Activated CD8-positive, alpha-beta T cell treated with anti-CD3 and anti-CD28 coated beads, Interleukin-2, amount 10 ng/mL, durations not matched to agents 7 days and 5 days (primary cell): ENCODE measurements around the gene PUM2. TPM values are rescaled to one million over a fixed set of nuclear protein-coding genes. Genes with fewer than 3 reads are reported as not detected.
A peak's percentile ranks its signal among the peaks of the same experiment; 100 is the strongest.

Experiments
- ATAC-seq: fragments of 150-1000 bp; cut with Tn5 transposase; one replicate; pipeline ENCODE4 v1.10.0; 2021; ENCODE audit warnings: moderate library complexity
- CTCF ChIA-PET: fragments of 350-600 bp; sonication (Branson Sonifier 250); formaldehyde crosslinking; loops from one replicate; lab custom pipeline; 2021; ENCODE audit warnings: antibody characterized with exemption; lab: Charles Lee
- POLR2A ChIA-PET: fragments of 350-600 bp; sonication (Branson Sonifier 250); formaldehyde crosslinking; loops from one replicate; lab custom pipeline; 2021; ENCODE audit warnings: antibody characterized with exemption; lab: Charles Lee
- DNase-seq: peaks from one replicate; pipeline ENCODE4 v3.0.0-alpha.2; 2020
- H3K27ac Mint-ChIP-seq: one replicate; pipeline ENCODE4 v1.8.0; 2021; ENCODE audit warnings: mild to moderate bottlenecking, mixed read lengths
- H3K27me3 Mint-ChIP-seq: one replicate; pipeline ENCODE4 v1.8.0; 2021; ENCODE audit warnings: low read depth, mixed read lengths
- H3K36me3 Mint-ChIP-seq: one replicate; pipeline ENCODE4 v1.8.0; 2021; ENCODE audit warnings: low read depth, mixed read lengths
- H3K4me1 Mint-ChIP-seq: one replicate; pipeline ENCODE4 v1.8.0; 2021; ENCODE audit warnings: low read depth, mixed read lengths
- H3K4me3 Mint-ChIP-seq: one replicate; pipeline ENCODE4 v1.8.0; 2021; ENCODE audit warnings: mild to moderate bottlenecking, mixed read lengths
- H3K9me3 Mint-ChIP-seq: one replicate; pipeline ENCODE4 v1.8.0; 2022; ENCODE audit warnings: mixed read lengths; ENCODE audit not compliant: insufficient read depth
- total RNA-seq, 2 experiments: library from RNA; stranded (reverse); gene quantifications; one replicate each; pipeline ENCODE4 v1.2.3, GENCODE V29; 2021

PUM2 gene
- total RNA-seq, 2 experiments from 2014 or later, result 123 to 129 TPM

- H3K4me3 Mint-ChIP-seq, result no peak overlapping the region
- H3K27ac Mint-ChIP-seq, result no peak overlapping the region
- POLR2A ChIA-PET, result interaction anchor here (2.7 kb wide), 1 partner anchor 11 kb away, joined by 16 read pairs; no protein-coding TSS in a partner anchor
- H3K36me3 Mint-ChIP-seq, result peaks cover 11% of the 10 kb centered on the region
- H3K4me1 Mint-ChIP-seq, result peaks cover 9% of the 10 kb centered on the region
- ATAC-seq (no peak), DNase-seq (no peak)
- no peaks in the 10 kb centered on the region for H3K27me3 Mint-ChIP-seq
- CTCF ChIA-PET, result interaction anchor here (0.8 to 2.8 kb wide), 8 partner anchors 12 to 87 kb away, joined by 3 to 16 read pairs (median 5); no protein-coding TSS in a partner anchor
- H3K9me3 Mint-ChIP-seq, result no peaks in the 10 kb centered on the region
Observed at GRCh38 chr2:20353241-20353992, 2.8 kb upstream of the PUM2 start.

DNA sequence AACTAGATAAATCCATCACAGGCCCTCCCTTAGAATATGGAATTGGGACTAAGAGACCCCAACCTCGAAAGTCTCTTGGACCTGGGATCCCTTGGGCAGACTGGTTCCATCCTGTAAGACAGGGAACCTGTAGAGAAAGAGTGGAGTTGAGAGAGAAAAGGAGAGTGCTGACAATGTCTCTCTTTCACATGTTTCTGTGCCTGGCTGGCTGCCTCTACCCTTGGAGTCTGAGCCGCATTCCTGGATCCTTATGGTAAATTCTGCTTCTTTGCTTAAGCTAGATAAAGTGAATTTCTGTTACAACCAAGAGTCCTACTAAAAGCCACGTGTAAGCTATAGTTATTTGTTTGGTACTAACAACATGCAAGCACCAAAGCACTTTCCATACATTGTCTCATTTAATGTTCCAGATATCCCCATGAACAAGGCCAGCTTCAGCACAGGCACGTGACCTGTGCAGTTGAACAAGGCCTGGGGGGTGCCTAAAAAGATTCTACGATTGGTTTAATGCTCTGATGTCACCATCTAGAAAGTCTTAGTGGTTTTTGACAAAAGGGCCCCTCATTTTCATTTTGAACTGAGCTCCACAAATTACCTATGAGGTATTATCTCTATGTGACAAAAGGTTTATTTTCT, 2.1 kb upstream of the PUM2 start:
- ChIA-PET POLR2A (interaction anchor here (1.6 to 2.7 kb wide), 3 partner anchors 12 to 298 kb away, joined by 6 to 16 read pairs (median 10); partner anchors contain the start of genes HS1BP3 and RHOB), CTCF (interaction anchor here (0.8 to 2.8 kb wide), 8 partner anchors 12 to 88 kb away, joined by 3 to 16 read pairs (median 5); no protein-coding TSS in a partner anchor)
- DNase-seq, result no peak
- H3K4me1 Mint-ChIP-seq, result peaks cover 13% of the 10 kb centered on the region
- no peak overlapping the region for H3K4me3 Mint-ChIP-seq
- H3K9me3 Mint-ChIP-seq, result no peaks in the 10 kb centered on the region
- ATAC-seq, result no peak
- H3K36me3 Mint-ChIP-seq, result peaks cover 15% of the 10 kb centered on the region
- no peak overlapping the region for H3K27ac Mint-ChIP-seq
- no peaks in the 10 kb centered on the region for H3K27me3 Mint-ChIP-seq

- ChIA-PET CTCF (interaction anchor here (1.0 to 2.8 kb wide), 8 partner anchors 13 to 126 kb away, joined by 3 to 16 read pairs (median 6); no protein-coding TSS in a partner anchor), POLR2A (interaction anchor here (1.3 to 2.7 kb wide), 4 partner anchors 13 to 299 kb away, joined by 5 to 16 read pairs (median 8); partner anchors contain the start of genes HS1BP3 and RHOB)
- no peaks in the 10 kb centered on the region for H3K27me3 Mint-ChIP-seq
- H3K36me3 Mint-ChIP-seq, result peaks cover 17% of the 10 kb centered on the region
- H3K27ac Mint-ChIP-seq, result no peak overlapping the region
- H3K4me1 Mint-ChIP-seq, result peaks cover 17% of the 10 kb centered on the region
- no peaks in the 10 kb centered on the region for H3K9me3 Mint-ChIP-seq
- ATAC-seq (no peak), DNase-seq (no peak)
- no peak overlapping the region for H3K4me3 Mint-ChIP-seq
Observed at GRCh38 chr2:20352230-20352578, 1.6 kb upstream of the PUM2 start.

GRCh38 chr2:20351555-20352229, 1.0 kb upstream of the PUM2 start:
- ATAC-seq (no peak), DNase-seq (no peak)
- H3K4me3 Mint-ChIP-seq, result no peak overlapping the region
- peaks cover 22% of the 10 kb centered on the region for H3K4me1 Mint-ChIP-seq
- H3K36me3 Mint-ChIP-seq, result peaks cover 21% of the 10 kb centered on the region
- H3K9me3 Mint-ChIP-seq, result no peaks in the 10 kb centered on the region
- H3K27ac Mint-ChIP-seq, result no peak overlapping the region
- CTCF ChIA-PET, result interaction anchor here (0.7 to 2.8 kb wide), 9 partner anchors 9 to 126 kb away, joined by 3 to 13 read pairs (median 4); partner anchors contain the start of gene RHOB
- POLR2A ChIA-PET, result interaction anchor here (0.6 to 2.7 kb wide), 12 partner anchors 8 to 429 kb away, joined by 3 to 16 read pairs (median 4); partner anchors contain the start of genes HS1BP3 and RHOB
- no peaks in the 10 kb centered on the region for H3K27me3 Mint-ChIP-seq

- ATAC-seq (peak; percentile 32), DNase-seq (peak; percentile 64)
- ChIA-PET CTCF (interaction anchor here (1.5 to 4.8 kb wide), 3 partner anchors 23 to 74 kb away, joined by 3 to 67 read pairs (median 4); no protein-coding TSS in a partner anchor), POLR2A (interaction anchor here (0.6 to 1.5 kb wide), 5 partner anchors 8 to 16 kb away, joined by 3 to 6 read pairs (median 3); no protein-coding TSS in a partner anchor)
- H3K4me1 Mint-ChIP-seq, result peaks cover 37% of the 10 kb centered on the region
- H3K27ac Mint-ChIP-seq, result no peak overlapping the region
- H3K27me3 Mint-ChIP-seq, result no peaks in the 10 kb centered on the region
- H3K36me3 Mint-ChIP-seq, result peaks cover 34% of the 10 kb centered on the region
- H3K9me3 Mint-ChIP-seq, result no peaks in the 10 kb centered on the region
- peak overlapping the region; percentile 78 for H3K4me3 Mint-ChIP-seq
Observed at GRCh38 chr2:20350041-20350712, 467 bp downstream of the PUM2 start.

GRCh38 chr2:20349513-20349921, 1.1 kb downstream of the PUM2 start:
- Mint-ChIP-seq H3K9me3 (no peaks in the 10 kb centered on the region), H3K36me3 (peaks cover 34% of the 10 kb centered on the region), H3K4me3 (peak overlapping the region; percentile 78), H3K4me1 (peaks cover 42% of the 10 kb centered on the region), H3K27me3 (no peaks in the 10 kb centered on the region), H3K27ac (no peak overlapping the region)
- DNase-seq, result no peak
- POLR2A ChIA-PET, result interaction anchor here (0.6 to 1.1 kb wide), 5 partner anchors 11 to 302 kb away, joined by 3 read pairs; no protein-coding TSS in a partner anchor
- CTCF ChIA-PET, result interaction anchor here (0.6 to 4.8 kb wide), 5 partner anchors 22 to 82 kb away, joined by 3 to 67 read pairs (median 3); no protein-coding TSS in a partner anchor
- no peak for ATAC-seq

GRCh38 chr2:20348542-20348941, 2.1 kb downstream of the PUM2 start:
- Mint-ChIP-seq H3K4me3 (peak overlapping the region; percentile 78), H3K27ac (peak overlapping the region; percentile 65), H3K9me3 (no peaks in the 10 kb centered on the region), H3K4me1 (peaks cover 43% of the 10 kb centered on the region), H3K36me3 (peaks cover 34% of the 10 kb centered on the region), H3K27me3 (no peaks in the 10 kb centered on the region)
- no peak for ATAC-seq
- no peak for DNase-seq
- POLR2A ChIA-PET, result no interaction called here
- CTCF ChIA-PET, result interaction anchor here (1.1 to 4.8 kb wide), 4 partner anchors 21 to 75 kb away, joined by 3 to 67 read pairs (median 4); no protein-coding TSS in a partner anchor

DNA sequence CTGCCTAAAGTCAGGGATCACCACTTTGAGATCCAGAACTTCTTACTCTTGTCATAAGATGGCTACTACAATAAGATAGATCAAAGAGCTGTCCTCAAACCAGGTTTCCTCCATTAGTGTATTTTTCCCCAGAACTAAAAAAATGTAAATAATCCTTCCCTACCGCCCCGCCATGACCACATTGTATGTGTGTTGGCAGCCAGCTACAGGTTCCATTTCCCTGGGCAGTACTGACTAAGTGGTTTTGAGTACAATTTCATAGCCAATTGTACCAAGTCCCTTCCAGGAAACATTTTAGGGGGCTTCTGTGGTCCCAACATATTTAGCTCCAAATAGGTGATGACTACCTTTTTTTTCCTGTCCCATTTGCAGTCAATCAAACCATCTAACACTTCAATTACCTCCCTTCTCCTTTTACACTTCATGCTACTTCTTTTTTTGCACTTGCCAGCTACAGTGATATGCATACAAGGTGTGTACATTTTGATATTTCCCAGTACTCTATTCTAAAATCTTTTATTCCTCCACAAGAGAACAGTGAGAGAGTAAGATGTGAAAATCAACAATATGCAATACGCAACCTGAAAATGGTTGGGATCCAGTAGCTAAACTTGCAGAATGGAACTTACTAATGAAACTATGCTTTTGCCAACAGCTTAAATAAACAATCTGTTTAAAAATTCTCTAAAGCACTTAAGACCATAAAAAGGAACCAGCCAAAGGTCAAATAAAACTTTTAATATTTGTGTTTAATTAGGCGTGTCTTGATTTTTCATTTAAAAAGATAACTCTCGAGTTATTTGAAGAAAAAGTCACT, 3.9 kb downstream of the PUM2 start:
- ChIA-PET POLR2A (no interaction called here), CTCF (interaction anchor here (0.6 to 4.8 kb wide), 6 partner anchors 11 to 302 kb away, joined by 3 to 67 read pairs (median 3); no protein-coding TSS in a partner anchor)
- H3K27me3 Mint-ChIP-seq, result no peaks in the 10 kb centered on the region
- no peak overlapping the region for H3K4me3 Mint-ChIP-seq
- no peaks in the 10 kb centered on the region for H3K9me3 Mint-ChIP-seq
- DNase-seq (no peak), ATAC-seq (no peak)
- H3K4me1 Mint-ChIP-seq, result peaks cover 50% of the 10 kb centered on the region
- H3K36me3 Mint-ChIP-seq, result peaks cover 34% of the 10 kb centered on the region
- no peak overlapping the region for H3K27ac Mint-ChIP-seq

- H3K27ac Mint-ChIP-seq, result no peak overlapping the region
- peaks cover 29% of the 10 kb centered on the region for H3K36me3 Mint-ChIP-seq
- H3K27me3 Mint-ChIP-seq, result no peaks in the 10 kb centered on the region
- no peaks in the 10 kb centered on the region for H3K9me3 Mint-ChIP-seq
- H3K4me1 Mint-ChIP-seq, result peaks cover 65% of the 10 kb centered on the region
- no peak for DNase-seq
- no peak for ATAC-seq
- CTCF ChIA-PET, result interaction anchor here (1.2 to 4.1 kb wide), 2 partner anchors 17 to 318 kb away, joined by 3 to 24 read pairs; no protein-coding TSS in a partner anchor
- POLR2A ChIA-PET, result interaction anchor here (0.9 to 1.1 kb wide), 2 partner anchors 8 to 17 kb away, joined by 4 to 6 read pairs; partner anchors contain the start of gene PUM2
- no peak overlapping the region for H3K4me3 Mint-ChIP-seq
Observed at GRCh38 chr2:20343128-20343527, 7.5 kb downstream of the PUM2 start.

DNA sequence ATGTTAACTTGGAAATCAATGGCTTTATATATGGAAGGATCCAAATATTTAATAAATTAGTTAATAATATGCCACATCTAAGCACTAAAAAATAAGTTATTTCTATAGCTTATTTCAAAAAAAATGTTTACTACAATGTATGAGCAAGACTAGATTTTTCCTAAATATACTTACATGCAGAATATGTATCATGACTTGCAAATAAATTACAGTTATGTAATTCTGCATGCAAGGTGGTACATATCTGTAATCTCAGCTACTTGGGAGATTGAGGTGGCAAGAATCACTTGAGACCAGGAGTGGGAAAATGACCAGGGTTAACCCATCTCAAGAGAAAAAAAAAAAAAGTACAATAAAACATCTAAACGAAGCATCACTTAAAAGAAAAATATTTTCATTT, 11.6 kb downstream of the PUM2 start:
- POLR2A ChIA-PET, result no interaction called here
- Mint-ChIP-seq H3K36me3 (peaks cover 23% of the 10 kb centered on the region), H3K27me3 (no peaks in the 10 kb centered on the region), H3K4me3 (no peak overlapping the region), H3K9me3 (peaks cover 3% of the 10 kb centered on the region), H3K4me1 (peaks cover 50% of the 10 kb centered on the region), H3K27ac (no peak overlapping the region)
- DNase-seq, result no peak
- no peak for ATAC-seq
- CTCF ChIA-PET, result interaction anchor here (5.6 kb wide), 1 partner anchor 12 kb away, joined by 66 read pairs; no protein-coding TSS in a partner anchor
